Endothelial cell (in vitro differentiated cells): ENCODE measurements around the gene TNFAIP8. TPM values are rescaled to one million over a fixed set of nuclear protein-coding genes. Genes with fewer than 3 reads are reported as not detected.

Experiments
- DNase-seq: peaks from one replicate; pipeline ENCODE4 v3.0.0; 2021; ENCODE audit warnings: low spot score
- H3K27ac Mint-ChIP-seq: one replicate; pipeline ENCODE4 v1.8.0; 2021; ENCODE audit warnings: mixed read lengths, inconsistent platforms; ENCODE audit not compliant: unreplicated experiment
- H3K27me3 Mint-ChIP-seq: one replicate; pipeline ENCODE4 v1.8.0; 2021; ENCODE audit warnings: mild to moderate bottlenecking, moderate library complexity, mixed read lengths, inconsistent platforms; ENCODE audit not compliant: unreplicated experiment
- H3K36me3 Mint-ChIP-seq: one replicate; pipeline ENCODE4 v1.8.0; 2021; ENCODE audit warnings: mild to moderate bottlenecking, low read depth, mixed read lengths, inconsistent platforms; ENCODE audit not compliant: unreplicated experiment
- H3K4me1 Mint-ChIP-seq: one replicate; pipeline ENCODE4 v1.8.0; 2021; ENCODE audit warnings: mild to moderate bottlenecking, mixed read lengths, inconsistent platforms; ENCODE audit not compliant: unreplicated experiment
- H3K4me3 Mint-ChIP-seq: one replicate; pipeline ENCODE4 v1.8.0; 2021; ENCODE audit warnings: mild to moderate bottlenecking, mixed read lengths, inconsistent platforms; ENCODE audit not compliant: unreplicated experiment
- H3K9me3 Mint-ChIP-seq: one replicate; pipeline ENCODE4 v1.8.0; 2021; ENCODE audit warnings: mixed read lengths, inconsistent platforms; ENCODE audit not compliant: unreplicated experiment
- CTCF ChIP-seq: fragments of 200-600 bp; sonication (generic); IDR thresholded peaks from one replicate; pipeline ENCODE4 v1.5.0; 2021; ENCODE audit warnings: antibody characterized with exemption; ENCODE audit not compliant: unreplicated experiment
- total RNA-seq: library from RNA; stranded (reverse); fragmentation: NEBNext Ultra II Directional; extraction: Animal tissue kit (Norgen Biotek cat#: 25700); gene quantifications from one replicate; pipeline ENCODE4 v1.2.1, GENCODE V29; 2021; ENCODE audit not compliant: unreplicated experiment

Gene TNFAIP8
- total RNA-seq, 1 donor from 2014 or later, result 7.9 TPM

GRCh38 chr5:119353686-119354366, 2.0 kb upstream of the TNFAIP8 start:
- DNase-seq, result no peak
- peaks cover 14% of the 10 kb centered on the region for H3K4me1 Mint-ChIP-seq
- H3K9me3 Mint-ChIP-seq, result no peaks in the 10 kb centered on the region
- no peaks in the 10 kb centered on the region for H3K36me3 Mint-ChIP-seq
- no peak for TF ChIP-seq CTCF
- peaks cover 9% of the 10 kb centered on the region for H3K27me3 Mint-ChIP-seq
- H3K4me3 Mint-ChIP-seq, result no peak overlapping the region
- no peak overlapping the region for H3K27ac Mint-ChIP-seq

- no peak for DNase-seq
- Mint-ChIP-seq H3K36me3 (no peaks in the 10 kb centered on the region), H3K4me3 (no peak overlapping the region), H3K9me3 (no peaks in the 10 kb centered on the region), H3K27ac (no peak overlapping the region), H3K4me1 (peaks cover 20% of the 10 kb centered on the region), H3K27me3 (peaks cover 10% of the 10 kb centered on the region)
- TF ChIP-seq CTCF, result no peak
Observed at GRCh38 chr5:119354537-119355243, 1.1 kb upstream of the TNFAIP8 start.

- no peaks in the 10 kb centered on the region for H3K9me3 Mint-ChIP-seq
- H3K4me3 Mint-ChIP-seq, result no peak overlapping the region
- DNase-seq, result no peak
- H3K27ac Mint-ChIP-seq, result no peak overlapping the region
- H3K36me3 Mint-ChIP-seq, result no peaks in the 10 kb centered on the region
- TF ChIP-seq CTCF, result no peak
- peaks cover 20% of the 10 kb centered on the region for H3K4me1 Mint-ChIP-seq
- peaks cover 10% of the 10 kb centered on the region for H3K27me3 Mint-ChIP-seq
Observed at GRCh38 chr5:119355244-119355638, 578 bp upstream of the TNFAIP8 start.

- H3K4me3 Mint-ChIP-seq, result peak overlapping the region; percentile 90
- no peak for DNase-seq
- no peak for TF ChIP-seq CTCF
- no peaks in the 10 kb centered on the region for H3K36me3 Mint-ChIP-seq
- H3K4me1 Mint-ChIP-seq, result peaks cover 20% of the 10 kb centered on the region
- no peak overlapping the region for H3K27ac Mint-ChIP-seq
- no peaks in the 10 kb centered on the region for H3K9me3 Mint-ChIP-seq
- peaks cover 10% of the 10 kb centered on the region for H3K27me3 Mint-ChIP-seq
Observed at GRCh38 chr5:119356612-119357188, 881 bp downstream of the TNFAIP8 start.

- Mint-ChIP-seq H3K4me3 (no peak overlapping the region), H3K27ac (no peak overlapping the region), H3K4me1 (peaks cover 20% of the 10 kb centered on the region), H3K9me3 (no peaks in the 10 kb centered on the region), H3K27me3 (peaks cover 13% of the 10 kb centered on the region), H3K36me3 (no peaks in the 10 kb centered on the region)
- DNase-seq, result no peak
- TF ChIP-seq CTCF, result no peak
Observed at GRCh38 chr5:119357270-119357669, 1.5 kb downstream of the TNFAIP8 start.
